Fibroblast of skin of left quadriceps (primary cell): ENCODE measurements around the gene CCDC107.

Experiments used
- DNase-seq, 2 experiments: peaks; one replicate each; pipeline ENCODE4 v3.0.0-alpha.2; 2013; ENCODE audit warnings: low read depth in 2 of 2

CCDC107 gene

GRCh38 chr9:35702696-35703095 lies 44.6 kb downstream of the CCDC107 start:
- no peak for DNase-seq

- no peak for DNase-seq
Observed at GRCh38 chr9:35703906-35704672, 46.0 kb downstream of the CCDC107 start.

DNA sequence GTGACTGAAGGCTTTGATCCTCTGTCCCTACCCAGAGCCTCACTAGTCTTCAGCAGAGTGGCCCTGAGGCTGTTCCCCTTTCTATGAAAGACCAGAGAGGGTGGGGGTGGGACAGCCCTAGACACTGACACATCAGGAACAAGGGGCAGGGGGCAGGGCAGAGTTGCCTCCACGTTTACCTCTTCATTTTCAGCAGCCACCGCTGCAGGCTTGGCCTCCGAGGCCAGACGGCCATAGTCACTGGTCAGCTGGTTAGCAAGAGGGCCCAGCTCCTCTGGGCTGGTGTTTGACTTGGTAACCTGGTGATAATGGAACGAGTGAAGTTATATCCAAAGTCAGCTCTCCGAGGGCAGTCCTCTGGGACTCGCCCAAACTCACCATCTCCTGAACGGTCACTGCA lies 47.3 kb downstream of the CCDC107 start:
- no peak for DNase-seq

DNA sequence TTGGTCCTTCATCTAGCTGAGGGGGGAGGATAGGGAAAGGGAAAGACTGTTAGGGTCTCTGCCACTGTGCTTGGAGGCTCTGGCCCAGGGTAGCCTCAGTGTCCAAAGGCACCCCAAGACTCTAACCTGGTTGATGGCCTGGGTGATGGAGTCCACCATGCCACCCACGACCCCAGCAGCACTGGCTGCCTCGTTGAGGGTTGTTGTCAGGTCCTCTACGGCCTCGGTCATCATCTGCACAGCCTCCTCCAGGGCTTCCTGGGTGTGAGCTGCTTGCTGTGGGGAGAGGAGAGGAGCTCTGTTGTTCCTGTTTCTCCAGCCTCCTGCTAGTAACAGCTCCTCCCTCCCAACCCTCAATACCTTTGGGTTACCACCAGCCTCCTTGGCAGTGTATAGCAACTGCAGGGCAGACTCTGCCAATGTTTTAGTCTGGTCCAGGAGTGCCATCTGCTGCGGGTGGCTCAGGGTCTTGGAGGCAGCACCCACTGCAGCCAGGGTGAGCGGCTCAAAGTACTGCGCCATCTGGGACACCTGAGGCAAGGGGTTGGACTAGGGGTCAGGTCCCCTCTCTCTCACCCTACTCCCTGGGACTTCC lies 47.8 kb downstream of the CCDC107 start:
- no peak for DNase-seq

DNA sequence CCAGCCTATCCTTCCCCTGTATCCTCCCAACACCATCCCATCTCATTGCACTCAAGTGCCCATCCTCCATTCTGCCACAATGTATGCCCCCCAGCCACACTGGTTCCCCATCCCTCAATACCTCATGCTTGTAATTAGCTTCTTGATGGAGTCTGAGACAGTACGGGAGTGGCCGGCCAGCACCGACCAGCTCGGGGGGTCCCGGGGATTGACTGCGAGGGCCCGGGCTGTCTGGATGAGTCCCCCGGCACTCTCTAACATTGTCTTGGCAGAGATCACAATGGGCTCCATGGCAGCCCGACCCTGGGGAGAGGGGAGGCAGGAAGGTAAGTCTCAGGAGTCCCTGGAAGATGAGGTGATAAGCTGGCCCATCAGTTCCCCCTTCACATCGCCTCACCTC lies 48.9 kb downstream of the CCDC107 start:
- DNase-seq = no peak

GRCh38 chr9:35708146-35708545 lies 50.1 kb downstream of the CCDC107 start:
- no peak for DNase-seq

DNA sequence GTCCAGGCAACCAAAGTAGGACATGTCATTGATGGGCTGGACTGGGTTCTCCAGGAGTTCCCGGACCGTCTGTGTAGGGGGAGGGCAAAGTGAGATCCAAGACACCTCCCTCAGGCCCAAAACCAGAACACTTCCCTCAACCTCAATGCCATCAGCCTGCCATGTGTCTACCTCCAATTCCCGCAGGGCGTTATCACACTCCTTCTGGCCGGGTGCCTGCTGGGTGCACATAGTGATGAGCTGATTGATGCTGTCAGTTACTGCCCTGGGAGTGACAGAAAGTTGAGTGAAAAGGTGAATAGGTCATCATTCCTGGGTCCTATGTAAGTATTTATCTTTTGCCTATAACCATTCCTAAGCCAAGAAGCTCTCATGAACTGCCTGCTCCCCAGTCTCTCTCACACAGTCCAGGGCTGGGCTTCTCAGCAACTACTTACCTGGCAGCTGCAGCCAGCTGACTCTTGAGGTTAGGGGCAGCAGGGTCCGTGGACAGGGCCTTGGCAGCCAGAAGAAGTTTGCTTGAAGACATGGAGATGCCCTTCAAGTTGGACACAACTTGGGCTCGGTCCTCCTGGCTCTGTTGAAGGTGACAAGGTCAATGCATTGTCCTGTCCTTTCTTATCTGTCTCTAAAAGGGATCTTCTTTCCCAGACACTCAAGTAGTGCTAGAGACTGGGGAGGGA lies 52.9 kb downstream of the CCDC107 start:
- DNase-seq = no peak
